Trophoblast cell (in vitro differentiated cells and primary cell): Measurements from ENCODE around the gene IRF2BP1.

Source experiments
- DNase-seq, 2 donors: peaks; one replicate each; pipeline ENCODE4 v3.0.0-alpha.2; 2016
- H2AFZ ChIP-seq: 2 replicates; pipeline ENCODE4 v1.6.1; 2013; ENCODE audit warnings: low read length, moderate library complexity, mild to moderate bottlenecking; ENCODE audit not compliant: insufficient read depth, poor library complexity
- H2AK5ac ChIP-seq: 2 replicates; pipeline ENCODE4 v1.6.1; 2013; ENCODE audit warnings: mild to moderate bottlenecking, low read length
- H2BK120ac ChIP-seq: 2 replicates; pipeline ENCODE4 v1.6.1; 2013; ENCODE audit warnings: low read length, mild to moderate bottlenecking, moderate library complexity; ENCODE audit not compliant: insufficient read depth, poor library complexity
- H2BK12ac ChIP-seq: 2 replicates; pipeline ENCODE4 v1.6.1; 2013; ENCODE audit warnings: mild to moderate bottlenecking, low read length, moderate library complexity
- H2BK5ac ChIP-seq: 2 replicates; pipeline ENCODE4 v1.6.1; 2013; ENCODE audit warnings: low read length, low read depth, moderate library complexity, mild to moderate bottlenecking; ENCODE audit not compliant: poor library complexity
- H3K14ac ChIP-seq: 2 replicates; pipeline ENCODE4 v1.6.1; 2013; ENCODE audit warnings: mild to moderate bottlenecking, low read length
- H3K18ac ChIP-seq: 2 replicates; pipeline ENCODE4 v1.6.1; 2013; ENCODE audit warnings: mild to moderate bottlenecking, low read length
- H3K23ac ChIP-seq: 2 replicates; pipeline ENCODE4 v1.6.1; 2013; ENCODE audit warnings: low read length
- H3K27ac ChIP-seq: 2 replicates; pipeline ENCODE4 v1.5.1; 2013; ENCODE audit warnings: low read depth, mild to moderate bottlenecking, inconsistent platforms, low read length, moderate library complexity
- H3K27me3 ChIP-seq: 2 replicates; pipeline ENCODE4 v1.6.1; 2013; ENCODE audit warnings: inconsistent platforms, mild to moderate bottlenecking, low read length, moderate library complexity; ENCODE audit not compliant: insufficient read depth
- H3K36me3 ChIP-seq, 2 experiments: 1 replicate in 1 of 2; 2 replicates in 1 of 2; pipeline ENCODE4 v1.6.1; 2013; ENCODE audit warnings: low read length in 2 of 2, mild to moderate bottlenecking in 2 of 2, moderate library complexity in 1 of 2; ENCODE audit not compliant: insufficient read depth in 2 of 2, control insufficient read depth in 1 of 2
- H3K4ac ChIP-seq: 2 replicates; pipeline ENCODE4 v1.6.1; 2013; ENCODE audit warnings: low read depth, mild to moderate bottlenecking, low read length, moderate library complexity
- H3K4me1 ChIP-seq, 2 experiments: 1 replicate in 1 of 2; 2 replicates in 1 of 2; pipeline ENCODE4 v1.6.1; 2013; ENCODE audit warnings: low read length in 2 of 2, mild to moderate bottlenecking in 2 of 2, moderate library complexity in 1 of 2; ENCODE audit not compliant: insufficient read depth in 2 of 2, control insufficient read depth in 1 of 2
- H3K4me2 ChIP-seq: 2 replicates; pipeline ENCODE4 v1.6.1; 2013; ENCODE audit warnings: inconsistent platforms, mild to moderate bottlenecking, low read length, moderate library complexity
- H3K4me3 ChIP-seq: 2 replicates; pipeline ENCODE4 v1.5.1; 2013; ENCODE audit warnings: mild to moderate bottlenecking, low read depth, low read length, inconsistent platforms
- H3K79me1 ChIP-seq: one replicate; pipeline ENCODE4 v1.6.1; 2013; ENCODE audit warnings: low read length
- H3K79me2 ChIP-seq: 2 replicates; pipeline ENCODE4 v1.6.1; 2013; ENCODE audit warnings: low read length, mild to moderate bottlenecking; ENCODE audit not compliant: control insufficient read depth, insufficient read depth, poor library complexity
- H3K9ac ChIP-seq: 2 replicates; pipeline ENCODE4 v1.6.1; 2013; ENCODE audit warnings: mild to moderate bottlenecking, low read length
- H3K9me3 ChIP-seq: 2 replicates; pipeline ENCODE4 v1.6.1; 2013; ENCODE audit warnings: low read depth, mild to moderate bottlenecking, control low read depth, inconsistent platforms, low read length; ENCODE audit not compliant: insufficient read depth
- H4K12ac ChIP-seq: 2 replicates; pipeline ENCODE4 v1.6.1; 2013; ENCODE audit warnings: low read depth, mild to moderate bottlenecking, low read length, moderate library complexity
- H4K8ac ChIP-seq: 2 replicates; pipeline ENCODE4 v1.6.1; 2013; ENCODE audit warnings: low read depth, mild to moderate bottlenecking, low read length, moderate library complexity
- H4K91ac ChIP-seq: one replicate; pipeline ENCODE4 v1.6.1; 2013; ENCODE audit warnings: low read depth, mild to moderate bottlenecking, low read length, moderate library complexity
- WGBS: extraction: QIAGEN DNeasy Blood & Tissue Kit; methylation state at CpG from one replicate; pipeline ENCODE4 v1.1.7; 2013; ENCODE audit warnings: missing lambda C conversion rate; ENCODE audit not compliant: insufficient read length, insufficient coverage; ENCODE audit errors: extremely low coverage; 5-methylcytosine and 5-hydroxymethylcytosine counted together

The IRF2BP1 gene

GRCh38 chr19:45865269-45865948, 20.5 kb downstream of the IRF2BP1 start:
- no peak overlapping the region for H2AFZ ChIP-seq
- no peak overlapping the region for H4K12ac ChIP-seq
- no peak overlapping the region for H3K4me3 ChIP-seq
- H2AK5ac ChIP-seq = no peak overlapping the region
- peaks cover 12% of the 10 kb centered on the region for H3K79me1 ChIP-seq
- no peak overlapping the region for H2BK12ac ChIP-seq
- no peaks in the 10 kb centered on the region for H3K9me3 ChIP-seq
- H4K91ac ChIP-seq = no peak overlapping the region
- H3K27ac ChIP-seq = no peak overlapping the region
- H3K9ac ChIP-seq = no peak overlapping the region
- no peak overlapping the region for H3K14ac ChIP-seq
- no peak overlapping the region for H3K4me2 ChIP-seq
- H4K8ac ChIP-seq = no peak overlapping the region
- H3K4me1 ChIP-seq = peaks cover 1 to 4% of the 10 kb centered on the region in 2 experiments
- H3K27me3 ChIP-seq = peaks cover 6% of the 10 kb centered on the region
- H3K36me3 ChIP-seq = no peaks in the 10 kb centered on the region
- peaks cover 6% of the 10 kb centered on the region for H3K79me2 ChIP-seq
- no peak for DNase-seq
- no peak overlapping the region for H3K4ac ChIP-seq
- no CpG with 5 or more reads among the region's 9 CpGs for WGBS
- H3K23ac ChIP-seq = no peak overlapping the region
- no peak overlapping the region for H3K18ac ChIP-seq
- H2BK5ac ChIP-seq = no peak overlapping the region
- no peak overlapping the region for H2BK120ac ChIP-seq

- Histone ChIP-seq H4K8ac (peak overlapping the region; percentile 68), H2BK12ac (no peak overlapping the region), H3K27ac (no peak overlapping the region), H3K18ac (no peak overlapping the region), H3K14ac (peak overlapping the region; percentile 40), H2AK5ac (peak overlapping the region; percentile 51), H4K91ac (peak overlapping the region; percentile 12), H3K4me2 (peak overlapping the region; percentile 73), H3K9me3 (no peaks in the 10 kb centered on the region), H3K27me3 (peaks cover 6% of the 10 kb centered on the region), H3K4me1 (peaks cover 1 to 4% of the 10 kb centered on the region in 2 experiments), H2AFZ (peak overlapping the region; percentile 20), H2BK120ac (peak overlapping the region; percentile 68), H3K9ac (no peak overlapping the region), H3K79me2 (peaks cover 6% of the 10 kb centered on the region), H3K23ac (no peak overlapping the region), H3K4ac (peak overlapping the region; percentile 30), H3K4me3 (peak overlapping the region; percentile 55), H3K79me1 (peaks cover 12% of the 10 kb centered on the region), H3K36me3 (peaks cover under 1% of the 10 kb centered on the region in 2 experiments), H4K12ac (peak overlapping the region; percentile 47), H2BK5ac (no peak overlapping the region)
- DNase-seq = no peak
- no CpG with 5 or more reads among the region's 12 CpGs for WGBS
Measured at GRCh38 chr19:45864629-45865082, 21.3 kb downstream of the IRF2BP1 start.

- Histone ChIP-seq H3K9me3 (no peaks in the 10 kb centered on the region), H3K27ac (no peak within 1 kb of the TSS), H2AFZ (peak within 1 kb of the TSS; percentile 20), H3K4me2 (peak within 1 kb of the TSS; percentile 73), H2AK5ac (peak within 1 kb of the TSS; percentile 51), H3K27me3 (peaks cover 6% of the 10 kb centered on the region), H3K4me1 (peaks cover 1 to 4% of the 10 kb centered on the region in 2 experiments), H3K79me2 (peaks cover 6% of the 10 kb centered on the region), H4K12ac (peak within 1 kb of the TSS; percentile 71), H3K4me3 (peak within 1 kb of the TSS; percentile 55), H3K4ac (peak within 1 kb of the TSS; percentile 30), H3K18ac (peak within 1 kb of the TSS; percentile 39), H2BK5ac (no peak within 1 kb of the TSS), H4K91ac (peak within 1 kb of the TSS; percentile 62), H2BK120ac (peak within 1 kb of the TSS; percentile 68), H3K14ac (peak within 1 kb of the TSS; percentile 40), H3K79me1 (peaks cover 12% of the 10 kb centered on the region), H3K36me3 (peaks cover 3 to 5% of the 10 kb centered on the region in 2 experiments), H3K23ac (no peak within 1 kb of the TSS), H2BK12ac (no peak within 1 kb of the TSS), H4K8ac (peak within 1 kb of the TSS; percentile 68), H3K9ac (peak within 1 kb of the TSS; percentile 33)
- WGBS = no CpG with 5 or more reads among the region's 71 CpGs
- DNase-seq = peak in 1 of 2 donors; percentile 32
Measured at GRCh38 chr19:45863840-45864628, 21.9 kb downstream of the IRF2BP1 start, which contains the start of gene FOXA3. TSS of gene FOXA3 (plus strand) at chr19:45864326. CDS start at chr19:45864457, 131 bp downstream.

- peak overlapping the region; percentile 14 for H2AFZ ChIP-seq
- peaks cover 1 to 4% of the 10 kb centered on the region in 2 experiments for H3K4me1 ChIP-seq
- H3K4me3 ChIP-seq = no peak overlapping the region
- H4K91ac ChIP-seq = peak overlapping the region; percentile 62
- no peak overlapping the region for H2BK5ac ChIP-seq
- no peak for DNase-seq
- peak overlapping the region; percentile 56 for H4K8ac ChIP-seq
- no peak overlapping the region for H3K27ac ChIP-seq
- H3K9ac ChIP-seq = no peak overlapping the region
- no peak overlapping the region for H3K4ac ChIP-seq
- peak overlapping the region; percentile 39 for H3K18ac ChIP-seq
- H3K14ac ChIP-seq = peak overlapping the region; percentile 35
- H3K9me3 ChIP-seq = no peaks in the 10 kb centered on the region
- H2AK5ac ChIP-seq = no peak overlapping the region
- H3K27me3 ChIP-seq = peaks cover 6% of the 10 kb centered on the region
- no peak overlapping the region for H3K23ac ChIP-seq
- H3K79me1 ChIP-seq = peaks cover 12% of the 10 kb centered on the region
- no peak overlapping the region for H2BK12ac ChIP-seq
- peak overlapping the region; percentile 71 for H4K12ac ChIP-seq
- no peak overlapping the region for H2BK120ac ChIP-seq
- H3K4me2 ChIP-seq = peak overlapping the region; percentile 73
- WGBS = no CpG with 5 or more reads among the region's 22 CpGs
- peaks cover 3 to 5% of the 10 kb centered on the region in 2 experiments for H3K36me3 ChIP-seq
- peaks cover 6% of the 10 kb centered on the region for H3K79me2 ChIP-seq
Measured at GRCh38 chr19:45863335-45863839, 22.6 kb downstream of the IRF2BP1 start.
